ENCODE results near the gene SPATA46. TPM values are rescaled to one million over a fixed set of nuclear protein-coding genes. Genes with fewer than 3 reads are reported as not detected.

SPATA46 gene
- total RNA-seq, 4 donors from 2014 or later: not detected

DNA sequence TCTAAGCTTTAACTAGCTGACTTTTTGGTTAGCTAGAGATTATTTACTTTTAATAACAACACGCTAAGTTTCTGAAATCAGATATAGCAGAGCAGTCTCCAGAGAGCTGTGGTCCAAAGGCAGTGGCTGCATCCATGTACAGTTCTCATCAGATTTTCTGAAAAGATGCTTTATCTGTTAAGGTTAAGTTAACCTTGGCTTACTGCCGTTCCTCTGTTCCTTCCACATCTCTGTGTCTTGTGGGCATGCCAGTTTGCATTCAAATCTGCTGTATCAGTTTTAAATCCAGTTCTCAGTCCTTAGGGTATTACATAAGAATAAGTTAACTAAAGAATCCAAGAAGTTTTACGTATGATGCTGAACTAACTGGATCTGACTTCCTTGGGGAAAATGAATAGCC is 46.8 kb downstream of the SPATA46 start:
- no peak for TF ChIP-seq CTCF (IDR thresholded peaks at IDR 0.05; ENCODE audit: low read depth)

- no peak for TF ChIP-seq CTCF (IDR thresholded peaks at IDR 0.05; ENCODE audit: low read depth)
Observed at GRCh38 chr1:162328512-162328911, 48.1 kb downstream of the SPATA46 start.

DNA sequence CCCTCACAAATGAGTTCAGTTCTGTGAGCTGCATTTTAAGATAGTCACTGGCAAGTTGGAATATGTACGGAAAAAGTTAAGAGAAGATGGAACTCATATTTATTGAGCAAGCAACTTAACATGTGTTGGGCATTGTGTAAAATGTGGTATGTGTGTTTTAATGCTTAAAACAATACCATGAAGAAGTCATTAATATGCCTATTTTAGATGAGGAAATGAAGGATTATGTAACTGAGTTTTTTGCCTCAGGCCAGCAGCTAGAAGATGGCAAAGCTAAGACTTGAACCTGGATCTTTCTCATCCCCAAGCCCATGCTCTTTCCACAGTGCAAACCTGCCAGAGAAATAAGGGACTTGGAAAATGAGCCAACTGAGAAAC is 48.9 kb downstream of the SPATA46 start:
- TF ChIP-seq CTCF (IDR thresholded peaks at IDR 0.05; ENCODE audit: low read depth): no peak

DNA sequence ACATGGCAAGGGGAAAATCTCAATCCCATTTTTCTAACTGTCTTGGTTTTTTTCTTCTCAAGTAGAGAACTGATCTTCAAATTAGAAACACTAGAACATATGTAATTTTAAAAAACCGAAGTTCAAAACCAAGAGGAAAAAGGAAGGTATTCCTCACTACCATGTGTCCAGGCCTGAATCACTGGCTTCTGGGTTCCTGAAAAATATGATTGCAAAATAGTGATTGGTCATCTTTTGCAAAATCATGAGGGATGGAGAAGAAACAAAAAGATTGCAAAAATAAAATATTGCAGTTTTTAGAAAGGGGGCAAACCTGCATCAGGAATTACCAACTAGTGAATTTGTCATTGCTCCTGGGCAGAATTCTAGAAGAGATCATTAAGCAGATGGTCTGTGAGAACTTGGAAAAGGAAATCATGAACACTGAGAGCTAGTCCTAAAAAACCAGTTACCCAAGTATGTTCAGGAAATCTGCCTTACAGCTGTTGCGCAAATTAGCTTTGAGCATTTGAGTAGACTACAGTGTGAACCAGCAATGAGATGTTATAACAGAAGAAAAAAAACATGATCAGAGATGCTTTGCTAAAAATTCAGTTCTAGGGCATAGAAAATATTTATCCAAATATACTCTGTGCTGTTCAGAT is 49.4 kb downstream of the SPATA46 start:
- TF ChIP-seq CTCF (IDR thresholded peaks at IDR 0.05; ENCODE audit: low read depth): no peak

DNA sequence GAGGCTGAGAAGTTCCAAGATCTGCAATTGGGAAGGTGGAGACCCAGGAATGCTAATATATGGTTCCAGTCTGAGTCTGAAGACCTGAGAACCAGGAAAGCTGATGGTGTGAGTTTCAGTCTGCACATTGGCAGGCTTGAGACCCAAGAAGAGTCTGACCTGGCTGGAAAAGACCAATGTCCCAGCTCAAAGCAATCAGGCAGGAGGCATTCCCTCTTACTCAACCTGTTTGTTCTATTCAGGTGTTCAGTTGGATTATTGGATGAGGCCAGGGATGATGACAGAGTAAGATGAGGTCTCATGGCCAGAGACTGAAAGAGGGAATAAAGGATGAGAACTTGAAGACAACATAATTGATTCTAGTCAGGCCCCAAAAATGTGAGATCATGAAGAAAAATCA is 50.1 kb downstream of the SPATA46 start:
- TF ChIP-seq CTCF (IDR thresholded peaks at IDR 0.05; ENCODE audit: low read depth): no peak

DNA sequence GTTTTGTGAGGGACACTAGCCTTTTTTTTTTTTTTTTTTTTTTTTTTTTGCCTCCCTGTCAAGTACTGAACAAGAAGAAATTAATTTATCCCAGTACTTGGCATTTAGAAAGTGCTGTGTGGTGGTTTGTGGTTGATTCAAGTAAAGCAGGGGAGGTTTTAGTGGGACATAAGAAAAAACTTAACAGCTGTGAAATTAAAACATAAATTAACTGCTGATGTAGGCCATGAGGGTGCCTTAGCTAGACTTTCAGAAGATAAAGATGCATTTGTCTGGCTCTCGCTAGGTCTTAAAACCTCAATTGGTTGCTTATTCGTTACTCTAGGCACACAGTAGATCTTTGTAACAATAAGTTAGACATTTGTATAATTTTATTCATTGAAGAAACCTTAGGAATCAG is 52.3 kb downstream of the SPATA46 start:
- TF ChIP-seq CTCF (IDR thresholded peaks at IDR 0.05; ENCODE audit: low read depth): no peak

Small RNA genes within 50 kb of the gene (small RNA-seq; reads per million reads assigned to genes)
- gene MIR556 (not detected), gene RNA5SP61 (not detected)

Other genes with a start within 250 kb of the SPATA46 start
- gene C1orf226, start 4.9 kb upstream of the SPATA46 start, total RNA-seq: 10 to 100 TPM in 1 of 4 donors, 1 to 10 TPM in 3; 1.1 to 13.4 (median 3.1) TPM
- under 1 TPM in 2 of 4 donors, not detected in 2; 0.22 to 0.68 TPM for gene SH2D1B, start 35.3 kb upstream of the SPATA46 start, total RNA-seq
- gene UHMK1, start 121.0 kb upstream of the SPATA46 start, total RNA-seq: 100 to 1,000 TPM in 1 of 4 donors, 10 to 100 TPM in 3; 74.4 to 144 (median 84.6) TPM
- 100 to 1,000 TPM in 3 of 4 donors, 10 to 100 TPM in 1; 93.8 to 427 (median 206) TPM for gene UAP1, start 184.9 kb upstream of the SPATA46 start, total RNA-seq

All from subcutaneous adipose tissue (tissue), 4 donors.